ENCODE results near the gene DOCK2.

The DOCK2 gene

DNA sequence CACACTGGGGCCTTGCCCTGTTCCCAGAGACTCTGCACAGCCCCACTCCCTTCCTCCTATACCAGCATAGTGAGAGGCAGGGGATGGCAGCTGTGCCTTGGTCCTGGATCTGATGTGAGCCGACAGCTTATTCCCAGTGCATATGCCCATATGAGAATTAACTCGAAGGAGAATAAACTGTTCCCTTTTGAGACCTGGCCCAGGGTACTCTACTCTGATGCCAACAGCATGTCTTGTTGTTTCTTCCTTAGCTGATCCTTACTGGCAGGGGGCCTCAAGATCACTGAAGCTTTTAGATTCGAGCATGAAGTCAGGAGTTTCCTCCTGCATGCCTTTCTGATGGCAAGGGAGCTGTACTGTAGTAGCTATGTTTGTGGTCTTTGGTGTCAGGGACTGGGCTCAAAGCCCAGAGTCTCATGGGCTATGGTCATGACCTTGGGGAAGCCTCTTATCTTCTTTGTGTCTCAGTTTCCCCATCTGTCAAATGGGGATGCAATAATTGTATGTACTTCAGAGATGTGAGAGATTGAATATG, 57.1 kb downstream of the DOCK2 start:
- DNase-seq, result no peak

- DNase-seq, result no peak
Observed at GRCh38 chr5:169695025-169695625, 58.0 kb downstream of the DOCK2 start.

- DNase-seq, result no peak
Observed at GRCh38 chr5:169695919-169696490, 58.9 kb downstream of the DOCK2 start.

DNA sequence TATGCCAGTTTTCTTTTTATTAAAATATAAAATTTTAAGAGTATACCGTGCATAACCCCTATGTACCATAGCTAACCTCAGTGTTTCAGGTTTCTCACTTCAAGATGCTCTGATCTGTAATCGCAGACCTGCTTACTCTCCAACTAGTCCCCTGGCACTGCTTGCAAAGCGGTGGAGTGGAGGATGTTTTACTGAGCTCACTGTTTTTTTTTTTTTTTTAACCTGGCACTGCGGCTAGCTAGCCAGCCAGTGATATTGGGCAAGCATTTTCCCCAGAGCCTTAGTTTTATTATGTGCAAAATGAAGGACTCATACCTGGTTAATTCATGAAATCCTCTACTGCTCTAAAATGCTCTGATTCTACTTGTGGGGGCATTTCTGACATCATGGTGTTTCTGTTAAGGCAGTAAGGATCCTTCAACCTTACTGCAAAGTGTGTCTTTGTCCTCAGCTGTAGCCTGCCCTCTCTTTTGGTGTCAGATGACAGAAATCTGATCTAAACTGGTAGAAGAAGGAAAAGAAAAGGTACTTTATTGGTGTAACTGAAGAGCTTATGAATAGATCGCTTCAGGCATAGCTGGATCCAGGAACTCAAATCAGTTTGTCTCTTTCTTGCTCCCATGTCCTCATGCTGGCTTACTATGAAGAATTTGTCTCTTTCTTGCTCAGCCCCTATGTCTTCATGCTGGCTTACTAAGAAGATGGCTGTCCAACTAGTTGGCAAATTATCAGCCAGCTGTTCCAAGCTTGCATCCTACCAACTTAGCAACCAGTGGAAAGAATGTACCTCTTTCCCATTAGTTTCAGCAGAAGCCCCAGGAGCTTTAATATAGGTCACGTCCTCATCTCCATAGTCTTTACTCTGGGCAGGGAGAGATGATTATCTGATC, 59.8 kb downstream of the DOCK2 start:
- DNase-seq, result no peak

- DNase-seq, result no peak
Observed at GRCh38 chr5:169697511-169697890, 60.4 kb downstream of the DOCK2 start.

DNA sequence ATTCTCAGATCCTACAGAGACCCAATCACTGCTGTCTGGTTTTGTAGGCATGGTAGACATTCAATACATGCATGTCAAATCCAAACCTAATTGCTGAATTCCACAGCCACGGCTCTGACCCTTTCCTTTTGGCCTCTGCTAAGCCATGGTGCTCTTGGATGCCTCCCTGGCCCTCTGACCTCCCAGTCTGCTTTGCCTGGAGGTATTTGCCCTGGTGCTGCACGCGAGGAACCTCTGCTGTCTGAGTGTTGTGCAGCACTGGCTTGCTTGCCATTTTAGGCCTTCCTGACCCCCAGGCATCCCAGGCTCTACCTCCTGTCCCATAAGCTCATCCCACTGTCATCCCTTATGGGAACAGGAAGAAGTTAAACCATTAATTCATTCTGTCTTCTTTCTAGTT, 60.9 kb downstream of the DOCK2 start:
- no peak for DNase-seq

DNA sequence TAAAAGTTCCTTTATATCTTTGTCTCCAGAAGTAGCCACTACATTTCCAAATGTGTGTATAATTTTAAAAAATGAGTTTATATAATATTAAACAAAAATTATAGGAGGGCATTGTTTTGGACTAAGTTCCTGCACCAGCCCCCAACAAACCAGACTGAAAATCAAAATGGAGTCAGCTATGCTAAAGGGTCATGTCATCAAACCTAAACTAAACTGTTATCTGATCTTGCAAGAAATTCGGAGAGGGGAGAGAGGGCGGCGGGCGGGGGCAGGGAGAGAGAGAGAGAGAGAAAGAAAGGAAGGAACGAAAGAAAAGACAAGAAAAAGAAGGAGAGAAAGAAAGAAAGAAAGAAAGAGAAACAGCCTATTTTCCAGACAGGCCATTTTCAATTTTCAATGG, 63.5 kb downstream of the DOCK2 start:
- no peak for DNase-seq

DNA sequence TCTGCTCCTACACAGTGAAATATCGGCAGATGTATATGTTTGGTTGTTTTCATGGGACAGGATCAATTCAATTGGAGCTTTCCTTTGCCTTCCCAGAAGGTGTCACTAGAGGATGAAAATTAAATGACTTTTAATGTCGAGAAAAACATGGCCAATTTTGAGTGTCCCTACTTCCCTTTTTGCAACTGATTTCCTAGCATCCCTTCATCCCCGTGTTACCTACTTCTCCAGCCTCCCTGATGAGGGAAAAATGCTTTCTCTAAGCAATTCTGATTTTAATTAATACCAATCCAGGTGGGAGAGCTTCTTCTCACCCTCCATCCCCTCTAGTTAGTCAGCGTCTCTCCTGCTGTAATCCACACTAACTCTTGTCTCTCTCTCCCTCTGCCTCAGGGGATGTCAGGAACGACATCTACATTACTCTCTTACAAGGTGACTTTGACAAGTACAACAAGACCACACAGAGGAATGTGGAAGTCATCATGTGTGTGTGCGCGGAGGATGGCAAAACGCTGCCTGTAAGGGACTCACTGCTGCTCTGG, 64.9 kb downstream of the DOCK2 start:
- DNase-seq, result no peak

DNA sequence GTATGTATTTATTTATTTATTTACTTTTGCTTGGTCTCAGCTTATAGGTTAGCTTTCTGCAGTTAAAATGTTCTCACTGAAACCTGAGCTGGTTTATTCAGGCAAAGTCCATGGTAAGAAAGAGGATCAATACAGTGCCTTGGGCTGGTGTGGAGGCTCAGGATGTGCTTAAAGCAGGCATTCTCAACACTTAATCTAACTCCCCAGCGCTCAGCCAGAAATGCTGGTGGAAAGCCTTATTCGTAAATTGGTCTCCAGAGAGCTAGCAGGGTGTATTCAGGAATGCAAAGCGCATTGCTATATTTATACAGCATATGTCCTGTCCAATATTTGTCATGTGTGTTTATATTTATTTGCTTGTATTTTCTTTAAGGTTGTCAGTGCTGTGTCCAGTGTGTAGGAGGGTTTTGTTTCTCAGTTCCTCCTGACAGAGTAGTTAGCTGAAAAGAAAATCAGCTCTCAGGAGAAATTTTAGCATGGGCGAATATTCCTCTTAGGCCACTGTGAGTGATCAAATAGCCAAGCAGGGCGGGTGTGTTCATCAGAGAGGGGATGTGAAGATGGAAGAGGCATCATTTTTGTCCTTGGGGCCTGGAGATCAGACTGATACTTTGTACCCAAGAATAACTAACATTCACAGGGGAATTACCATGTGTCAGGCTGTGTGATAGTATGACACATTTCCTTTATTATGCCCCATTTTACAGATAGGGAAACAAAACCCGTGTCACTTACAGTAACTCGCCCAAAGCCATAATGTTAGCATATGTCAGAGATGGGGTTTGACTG, 65.8 kb downstream of the DOCK2 start:
- DNase-seq, result peak in 1 of 2 experiments; percentile 14

DNA sequence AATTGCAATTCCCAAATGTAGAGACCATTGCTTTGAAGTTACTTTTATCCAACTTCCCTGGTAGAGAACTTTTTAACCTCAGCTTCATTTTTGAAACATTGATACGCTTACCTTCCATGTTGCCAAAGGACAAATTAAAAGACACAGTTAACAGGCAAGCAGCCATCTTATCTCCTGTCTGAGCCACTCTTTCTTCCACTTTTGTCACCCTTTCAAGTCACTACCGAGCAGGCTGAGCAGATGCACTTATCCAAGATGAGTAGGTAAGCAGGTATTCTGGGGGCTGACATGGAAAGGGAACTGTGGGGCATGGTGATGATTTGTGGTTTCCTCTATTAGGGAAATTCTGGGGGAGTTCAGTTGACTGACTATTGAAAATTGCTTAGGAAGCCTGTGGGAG, 66.7 kb downstream of the DOCK2 start:
- no peak for DNase-seq

- DNase-seq, result no peak
Observed at GRCh38 chr5:169705322-169705721, 68.2 kb downstream of the DOCK2 start.

DNA sequence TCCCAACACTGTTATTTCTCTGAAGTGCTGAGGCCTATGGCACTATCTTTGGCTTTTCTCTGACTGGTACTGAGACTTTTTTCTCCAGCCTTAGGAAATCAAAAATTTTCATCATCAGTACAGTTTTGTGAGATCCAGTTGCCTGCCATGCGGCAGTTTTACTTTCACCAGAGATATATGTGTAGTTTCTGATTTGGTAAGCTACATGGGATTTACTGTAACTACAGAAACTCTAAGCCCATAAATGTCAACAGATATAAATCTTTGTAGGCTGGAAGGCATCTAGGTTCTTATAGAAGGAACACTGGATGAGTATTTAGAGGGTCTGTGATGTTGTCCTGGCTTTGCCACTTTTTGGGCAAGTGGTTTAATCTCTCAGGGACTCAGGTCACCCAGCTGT, 69.0 kb downstream of the DOCK2 start:
- no peak for DNase-seq

DNA sequence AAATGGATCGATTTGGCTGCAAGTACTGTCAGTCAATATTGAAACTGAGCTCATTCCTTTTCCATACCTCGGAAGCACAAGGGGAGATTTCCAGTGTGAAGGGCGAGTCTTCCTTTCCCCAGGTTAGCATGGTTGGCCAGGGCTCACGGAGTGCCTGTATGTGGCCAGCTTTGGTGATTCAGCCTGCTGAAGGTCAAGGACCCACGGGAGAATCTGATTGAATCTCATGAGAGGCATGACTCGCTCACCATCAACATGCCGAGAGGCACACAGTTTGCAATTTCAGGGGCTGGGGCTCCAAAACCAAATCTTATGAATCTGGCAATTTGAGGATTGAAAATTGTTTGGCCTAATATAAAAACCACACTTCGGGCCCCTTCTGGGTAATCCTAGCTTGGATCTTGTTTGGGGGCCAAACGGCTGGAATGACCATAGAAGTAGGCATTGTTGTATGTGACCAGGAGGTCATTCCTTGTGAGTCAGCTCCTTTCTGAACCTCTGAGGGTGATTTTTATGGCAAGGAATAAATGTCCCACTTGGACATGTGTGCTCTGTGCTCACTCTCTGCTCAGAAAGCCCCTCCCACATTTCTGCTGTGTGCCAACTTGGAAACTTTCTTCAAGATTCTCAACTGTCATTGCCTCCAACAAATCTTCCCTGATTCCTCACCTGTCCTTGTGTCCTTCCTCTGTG, 69.8 kb downstream of the DOCK2 start:
- DNase-seq, result no peak

DNA sequence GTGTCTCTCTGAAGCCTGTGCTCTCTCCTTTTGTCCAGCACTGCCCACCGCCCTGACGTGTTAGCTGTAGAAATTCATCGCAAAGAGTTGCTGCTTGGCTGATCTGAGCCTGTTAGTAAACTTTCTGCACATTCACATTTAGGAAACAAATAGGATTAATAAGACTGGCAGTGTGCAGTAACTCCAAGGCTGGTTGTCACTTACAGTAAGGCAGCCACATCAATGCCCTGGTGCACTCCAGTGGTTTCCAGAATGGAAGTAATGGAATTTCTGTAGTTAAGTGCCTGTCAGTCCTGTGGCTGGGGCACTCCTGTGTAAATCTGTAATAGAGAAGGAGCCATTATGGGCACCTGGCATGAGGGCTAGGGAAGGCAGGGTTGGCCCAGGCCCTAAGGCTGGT, 70.6 kb downstream of the DOCK2 start:
- no peak for DNase-seq

DNA sequence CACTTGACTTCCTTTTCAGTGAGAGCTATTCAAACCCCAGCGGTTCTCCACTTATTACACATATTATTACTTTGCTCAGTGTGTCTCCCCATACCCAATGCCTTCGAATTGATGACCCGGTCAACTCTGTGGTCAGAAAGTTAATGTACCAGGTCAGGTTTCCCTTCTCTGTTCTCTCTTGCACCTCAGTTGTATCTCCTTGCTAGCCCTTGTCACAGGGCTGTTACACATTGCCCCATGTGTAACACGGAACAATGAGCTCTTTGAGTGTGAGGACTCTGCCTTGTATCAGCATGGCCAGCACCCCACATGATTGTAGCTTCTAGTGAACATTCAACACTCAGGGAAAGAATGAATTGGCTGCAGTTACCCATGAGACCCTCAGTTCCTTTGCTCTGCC, 73.6 kb downstream of the DOCK2 start:
- DNase-seq, result no peak

DNA sequence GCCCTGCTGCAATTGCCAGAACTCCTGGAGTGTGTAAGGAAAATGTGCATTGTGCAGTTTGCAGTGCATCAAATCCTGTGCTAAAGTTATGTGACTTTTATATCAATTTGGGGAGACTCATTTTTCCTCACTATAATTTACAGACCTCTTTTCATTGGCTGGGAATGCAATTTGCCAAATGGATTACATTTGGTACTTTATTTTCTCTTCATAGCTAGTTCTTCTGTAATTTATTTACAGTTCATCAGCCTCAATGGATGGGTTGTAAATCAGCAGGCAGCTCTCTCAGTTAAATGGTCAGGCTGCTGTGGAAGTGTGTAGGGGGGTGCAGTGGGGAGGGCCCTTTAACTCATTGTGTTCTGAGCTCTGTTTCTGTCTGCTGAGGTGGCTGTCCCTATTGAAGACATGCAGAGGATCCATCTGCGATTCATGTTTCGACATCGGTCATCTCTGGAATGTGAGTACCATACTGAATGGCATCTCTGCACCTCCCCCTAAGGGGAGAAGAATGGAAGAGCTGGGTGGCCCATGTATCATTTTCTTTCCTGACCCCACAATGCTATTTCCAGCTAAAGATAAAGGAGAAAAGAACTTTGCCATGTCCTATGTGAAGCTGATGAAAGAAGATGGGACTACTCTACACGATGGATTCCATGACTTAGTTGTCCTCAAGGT, 74.6 kb downstream of the DOCK2 start:
- DNase-seq, result no peak

- DNase-seq, result no peak
Observed at GRCh38 chr5:169712428-169712827, 75.4 kb downstream of the DOCK2 start.

GRCh38 chr5:169716287-169716686, 79.2 kb downstream of the DOCK2 start:
- no peak for DNase-seq

DNA sequence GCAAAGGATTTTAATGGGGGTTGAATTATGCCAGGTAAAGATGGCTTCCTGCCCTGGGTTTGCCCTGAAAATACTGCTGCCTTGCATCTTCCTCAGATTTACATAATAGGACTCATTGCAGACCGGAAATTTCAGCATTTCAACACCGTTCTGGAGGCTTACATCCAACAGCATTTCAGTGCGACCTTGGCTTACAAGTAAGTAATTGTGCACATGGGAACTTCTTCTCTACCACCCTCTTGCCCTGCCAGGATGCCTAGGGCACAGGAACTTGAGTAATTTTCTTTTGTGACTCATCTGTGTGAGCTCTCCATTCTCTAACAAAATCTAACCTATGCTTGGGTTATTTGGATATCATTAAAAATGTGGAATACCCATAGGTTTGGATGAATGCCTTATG, 80.2 kb downstream of the DOCK2 start:
- DNase-seq, result no peak

DNA sequence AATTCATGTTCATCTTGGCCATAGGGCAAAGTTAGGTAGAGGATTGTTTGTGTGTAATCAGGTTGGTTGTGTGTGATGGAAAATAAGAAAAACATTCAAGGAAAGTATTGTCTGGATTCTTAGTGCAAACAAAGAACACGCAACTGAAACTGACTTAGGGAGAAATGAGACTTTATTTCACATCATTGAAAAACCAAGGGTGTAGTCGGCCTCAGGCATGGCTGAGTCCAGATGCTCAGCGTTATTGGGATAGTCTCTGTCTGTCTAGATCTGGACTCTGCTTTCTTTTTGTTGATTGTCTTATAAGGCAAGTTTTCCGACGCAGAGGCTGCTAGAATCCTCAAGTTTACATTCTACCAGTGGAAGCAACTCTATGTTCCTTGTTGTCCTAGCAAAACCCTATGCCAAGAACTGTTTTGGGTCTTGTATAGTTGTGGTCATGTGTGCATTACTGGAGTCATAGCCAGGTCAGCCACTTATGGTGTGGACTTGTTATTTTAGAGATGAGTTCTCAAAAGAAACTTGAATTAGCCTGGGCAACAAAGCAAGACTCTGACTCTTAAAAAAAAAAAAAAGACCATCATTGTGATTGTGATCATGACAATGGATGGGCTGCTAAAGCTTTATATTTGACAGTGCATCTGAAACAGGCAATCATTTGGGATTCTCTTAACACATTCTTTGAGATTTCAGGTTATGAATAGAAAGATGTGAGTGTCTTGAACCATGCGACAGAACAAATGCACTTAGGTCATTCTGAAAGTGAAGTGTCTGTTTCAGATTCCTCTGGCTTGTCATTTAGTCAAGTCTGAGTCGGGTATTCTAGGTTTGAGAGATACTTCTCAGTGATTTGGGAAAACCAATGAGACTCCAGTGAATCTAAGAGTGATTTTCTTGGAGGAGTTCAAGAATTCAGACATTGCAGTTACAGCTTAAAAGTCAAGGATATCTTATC, 82.6 kb downstream of the DOCK2 start:
- no peak for DNase-seq
